GM18511 (cell line): ENCODE results near the gene NTMT1.
A peak's percentile ranks its signal among the peaks of the same experiment; 100 is the strongest.
"Not testable (repeated sequence)": the region's sequence is repeated elsewhere in the genome, so short reads cannot be mapped to it uniquely, and the experiment has no call there.

Source experiments
- ATAC-seq: cut with Tn5 transposase; IDR thresholded peaks from one replicate; pipeline ENCODE4 v1.9.1; 2021; ENCODE audit warnings: mild to moderate bottlenecking, moderate library complexity; ENCODE audit not compliant: unreplicated experiment

NTMT1 gene

DNA sequence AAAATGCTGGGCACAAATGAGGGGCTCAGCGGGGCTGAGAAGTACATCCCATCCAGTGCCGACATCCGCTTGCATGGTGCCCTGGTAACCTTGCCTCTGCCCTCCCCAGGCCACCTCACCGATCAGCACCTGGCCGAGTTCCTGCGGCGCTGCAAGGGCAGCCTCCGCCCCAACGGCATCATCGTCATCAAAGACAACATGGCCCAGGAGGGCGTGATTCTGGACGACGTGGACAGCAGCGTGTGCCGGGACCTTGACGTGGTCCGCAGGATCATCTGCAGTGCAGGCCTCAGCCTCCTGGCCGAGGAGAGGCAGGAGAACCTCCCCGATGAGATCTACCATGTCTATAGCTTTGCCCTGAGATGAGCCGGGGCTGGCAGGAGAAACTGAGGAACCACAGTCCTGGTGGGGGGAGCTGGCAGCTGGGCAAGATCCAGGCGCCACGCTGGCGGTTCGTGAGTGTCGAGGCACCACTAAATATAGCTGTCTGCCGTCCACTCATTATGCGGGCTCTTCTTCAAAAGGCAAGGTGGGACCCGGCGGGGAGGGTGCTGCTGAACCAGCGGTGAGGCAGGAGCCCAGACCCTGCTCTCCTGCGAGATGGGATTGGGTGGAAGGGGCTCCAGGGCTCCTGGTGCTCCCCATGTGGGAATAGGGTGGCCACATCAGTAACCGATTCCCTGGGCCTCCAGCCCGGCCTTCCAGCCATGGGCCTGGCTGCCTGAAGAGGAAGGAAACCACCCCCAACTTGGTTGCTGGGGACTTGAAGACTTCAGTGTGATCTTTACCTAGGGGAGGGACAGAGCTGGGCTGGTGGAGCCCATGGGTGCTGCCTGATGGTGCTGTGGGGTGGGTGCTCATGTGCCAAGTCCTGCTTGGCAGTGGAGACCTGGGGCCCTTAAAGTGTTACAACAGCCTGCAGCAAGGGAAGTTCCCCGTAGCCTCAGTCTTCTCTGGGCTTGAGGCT, 9.4 kb downstream of the NTMT1 start:
- no peak for ATAC-seq

DNA sequence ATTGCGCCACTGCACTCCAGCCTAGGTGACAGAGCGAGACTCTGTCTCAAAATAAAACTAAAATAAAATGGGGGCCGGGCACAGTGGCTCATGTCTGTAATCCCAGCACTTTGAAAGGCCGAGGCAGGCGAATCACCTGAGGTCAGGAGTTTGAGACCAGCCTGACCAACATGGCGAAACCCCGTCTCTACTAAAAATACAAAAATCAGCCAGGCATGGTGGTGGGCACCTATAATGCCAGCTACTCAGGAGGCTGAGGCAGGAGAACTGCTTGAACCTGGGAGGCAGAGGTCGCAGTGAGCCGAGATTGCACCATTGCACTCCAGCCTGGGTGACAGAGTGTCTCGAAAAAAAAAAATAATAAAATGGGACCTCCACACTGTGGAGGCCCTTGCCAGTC, 10.4 kb downstream of the NTMT1 start:
- ATAC-seq, result not testable (repeated sequence)

DNA sequence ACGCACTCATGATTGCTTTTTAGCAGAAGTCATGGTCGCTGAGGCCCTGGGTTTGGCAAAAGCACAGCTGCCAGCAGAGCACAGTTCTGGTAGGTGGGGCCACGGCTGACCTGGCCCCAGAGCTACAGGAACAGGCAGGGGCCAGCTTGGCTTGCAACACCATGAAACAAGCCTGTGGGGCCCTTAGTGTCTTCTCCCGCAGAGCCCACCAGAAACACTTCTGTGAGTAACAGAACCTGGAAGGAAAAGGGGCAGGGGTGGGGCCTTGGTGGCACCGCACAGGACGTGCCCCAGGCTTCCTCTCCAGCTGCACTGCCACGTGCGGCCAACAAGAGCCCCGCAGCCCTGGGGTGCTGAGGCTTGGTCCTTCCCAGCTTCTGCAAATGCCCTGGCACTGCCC, 11.1 kb downstream of the NTMT1 start:
- no peak for ATAC-seq

DNA sequence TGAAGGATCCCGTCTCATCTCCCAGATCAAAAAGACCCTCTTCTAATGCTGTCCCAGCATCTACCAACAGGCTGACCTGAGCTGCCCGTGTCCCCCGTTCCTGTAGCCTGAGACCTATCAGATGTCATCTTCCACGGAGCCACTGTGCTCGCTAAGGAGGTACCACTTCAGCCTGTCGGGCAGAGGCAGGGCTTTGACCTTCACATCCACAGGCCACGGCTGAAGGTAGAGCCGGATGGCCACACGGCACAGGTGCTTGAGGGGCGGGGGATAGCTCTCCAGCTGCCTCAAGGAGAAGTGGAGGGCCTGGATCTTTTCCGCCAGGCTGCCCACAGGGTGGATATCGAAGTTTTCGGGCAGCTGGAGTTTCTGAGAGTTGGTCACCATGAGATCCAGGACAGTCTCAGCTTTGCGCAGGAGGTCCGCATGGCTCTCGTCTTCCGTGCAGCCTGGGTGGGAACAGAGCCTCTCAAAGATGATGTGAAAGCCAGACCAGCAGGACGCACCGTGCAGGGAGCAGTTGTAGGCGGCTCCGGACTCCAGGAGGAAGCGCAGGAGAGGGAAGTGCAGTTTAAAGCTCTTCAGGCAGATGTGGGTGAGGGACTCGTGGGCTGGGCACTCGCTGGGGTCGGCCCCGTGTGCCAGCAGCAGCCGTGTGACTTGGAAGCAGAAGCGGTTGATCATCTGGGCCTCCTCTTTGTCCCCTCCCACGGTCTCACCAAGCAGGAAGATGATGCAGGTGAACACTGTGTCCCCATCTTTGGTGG, 11.9 kb downstream of the NTMT1 start:
- no peak for ATAC-seq

DNA sequence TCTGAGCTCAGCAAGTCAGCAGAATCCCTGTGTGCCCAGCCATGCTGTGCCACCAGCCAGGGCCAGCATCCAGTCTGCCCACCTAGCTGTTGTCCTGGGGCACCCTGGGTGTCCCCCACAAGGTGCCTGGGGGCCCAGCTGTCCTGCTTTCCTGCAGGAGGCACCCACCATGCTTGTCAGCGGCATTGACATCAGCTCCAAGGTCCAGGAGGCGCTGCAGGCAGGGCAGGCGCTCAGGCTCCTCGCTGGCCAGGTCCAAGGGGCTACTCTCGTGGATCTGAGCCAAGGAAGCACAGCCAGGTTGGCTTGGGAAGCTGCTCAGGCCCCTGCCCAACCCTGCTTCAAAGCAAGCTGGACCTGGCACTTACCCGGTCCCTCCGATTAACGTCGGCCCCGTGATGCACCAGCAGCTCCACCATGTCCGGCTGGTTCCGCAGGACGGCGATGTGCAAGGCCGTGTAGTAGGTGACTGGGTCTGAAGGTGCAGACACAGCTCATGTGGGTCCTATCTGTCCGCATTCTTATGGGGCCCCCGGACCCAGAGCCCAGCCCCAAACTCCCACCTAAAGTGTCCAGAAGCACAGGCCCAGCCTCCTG, 13.2 kb downstream of the NTMT1 start:
- ATAC-seq, result no peak

DNA sequence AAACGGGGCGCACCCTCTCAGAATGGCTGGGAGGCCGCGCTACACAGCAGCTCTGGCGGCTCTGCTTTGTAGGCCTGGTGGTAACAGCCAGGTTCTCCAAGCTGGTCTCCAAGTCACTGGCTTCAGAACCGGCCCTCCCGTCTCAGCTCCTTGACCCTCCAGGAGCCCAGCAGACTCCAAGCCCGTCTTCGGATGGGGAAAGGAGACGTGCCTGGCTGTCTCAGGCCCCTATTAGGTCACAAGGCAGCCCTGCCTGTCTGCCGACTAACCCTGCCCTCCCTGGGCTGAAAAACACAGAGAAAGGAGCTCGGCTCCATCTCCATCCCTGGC, 13.8 kb downstream of the NTMT1 start:
- no peak for ATAC-seq

DNA sequence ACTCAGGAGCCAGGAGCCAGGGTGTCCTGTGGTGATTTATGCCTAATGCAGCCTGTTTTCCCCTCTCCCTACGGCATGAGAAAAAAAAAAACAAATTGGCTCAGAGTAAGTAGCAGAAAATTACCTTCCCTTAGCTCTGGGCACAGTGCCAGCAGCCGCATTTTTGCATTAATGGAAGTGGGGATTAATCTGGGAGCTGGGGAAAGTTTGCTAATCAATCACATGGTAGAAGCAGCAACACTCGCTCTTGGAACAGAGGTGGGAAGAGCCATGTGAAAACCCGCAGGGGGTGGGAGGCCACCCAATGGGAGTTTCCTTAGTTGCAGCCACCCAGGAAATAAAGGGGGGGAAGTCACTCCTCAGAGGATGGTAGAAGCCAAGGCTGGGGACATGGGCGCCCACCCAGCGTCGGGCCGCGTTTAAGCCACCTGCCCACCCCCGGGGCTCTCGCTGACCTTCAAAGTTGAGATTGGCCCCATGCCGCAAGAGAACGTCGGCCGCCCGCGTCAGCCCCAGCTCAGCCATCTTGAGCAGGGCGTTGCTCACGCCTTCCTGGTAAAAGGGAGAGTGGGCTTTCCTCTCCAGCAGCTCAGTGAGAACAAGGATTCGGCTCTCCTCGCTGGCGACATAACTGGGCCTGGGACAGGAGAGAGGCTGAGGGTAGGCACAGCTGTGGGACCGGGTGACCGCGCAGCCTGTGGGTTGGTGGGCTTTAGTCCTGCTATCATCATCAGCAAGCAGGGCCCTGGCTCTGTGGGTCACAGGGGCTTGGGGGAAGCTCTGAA, 14.3 kb downstream of the NTMT1 start:
- no peak for ATAC-seq

DNA sequence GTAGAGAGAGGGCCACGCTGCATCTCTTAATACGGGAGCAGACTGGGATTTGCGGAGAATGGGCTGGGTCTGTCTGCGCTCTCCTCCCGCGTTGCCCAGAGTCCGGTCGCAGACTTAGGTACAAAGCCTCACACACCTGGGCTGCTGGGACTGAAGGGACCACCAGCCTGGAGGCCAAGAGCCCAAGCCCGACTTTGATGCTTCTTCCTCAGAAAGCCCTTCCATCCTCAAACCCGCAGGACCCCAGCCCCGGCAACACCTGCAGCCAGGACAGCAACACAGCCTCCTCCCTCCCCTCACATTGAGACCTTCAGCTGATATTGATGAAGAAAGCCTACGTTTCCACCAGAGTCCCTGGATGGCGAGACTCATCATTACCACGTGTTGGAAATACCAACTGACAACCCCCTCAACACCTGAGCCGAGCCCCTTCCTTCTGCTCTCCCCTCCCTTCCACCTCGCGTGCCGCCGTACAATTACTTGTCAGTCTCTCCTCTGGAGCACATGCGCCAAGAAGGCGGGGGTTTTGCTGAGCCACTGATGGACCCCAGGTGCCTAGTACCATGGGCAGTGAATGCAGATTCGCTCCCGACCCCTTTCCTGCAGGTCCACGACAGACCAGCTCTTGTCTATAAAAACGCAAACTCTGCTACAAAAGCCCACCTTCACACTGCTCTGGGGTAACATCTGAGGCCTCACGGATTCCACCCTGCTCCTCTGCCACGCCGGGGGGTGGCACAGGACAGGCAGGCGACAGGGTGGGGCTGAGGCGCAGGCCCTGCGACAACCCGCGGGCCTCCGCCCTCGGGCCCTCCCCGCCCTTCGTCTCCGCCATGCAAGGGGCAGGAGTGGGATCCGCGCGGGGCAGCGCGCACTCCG, 15.1 kb downstream of the NTMT1 start:
- ATAC-seq, result no peak

DNA sequence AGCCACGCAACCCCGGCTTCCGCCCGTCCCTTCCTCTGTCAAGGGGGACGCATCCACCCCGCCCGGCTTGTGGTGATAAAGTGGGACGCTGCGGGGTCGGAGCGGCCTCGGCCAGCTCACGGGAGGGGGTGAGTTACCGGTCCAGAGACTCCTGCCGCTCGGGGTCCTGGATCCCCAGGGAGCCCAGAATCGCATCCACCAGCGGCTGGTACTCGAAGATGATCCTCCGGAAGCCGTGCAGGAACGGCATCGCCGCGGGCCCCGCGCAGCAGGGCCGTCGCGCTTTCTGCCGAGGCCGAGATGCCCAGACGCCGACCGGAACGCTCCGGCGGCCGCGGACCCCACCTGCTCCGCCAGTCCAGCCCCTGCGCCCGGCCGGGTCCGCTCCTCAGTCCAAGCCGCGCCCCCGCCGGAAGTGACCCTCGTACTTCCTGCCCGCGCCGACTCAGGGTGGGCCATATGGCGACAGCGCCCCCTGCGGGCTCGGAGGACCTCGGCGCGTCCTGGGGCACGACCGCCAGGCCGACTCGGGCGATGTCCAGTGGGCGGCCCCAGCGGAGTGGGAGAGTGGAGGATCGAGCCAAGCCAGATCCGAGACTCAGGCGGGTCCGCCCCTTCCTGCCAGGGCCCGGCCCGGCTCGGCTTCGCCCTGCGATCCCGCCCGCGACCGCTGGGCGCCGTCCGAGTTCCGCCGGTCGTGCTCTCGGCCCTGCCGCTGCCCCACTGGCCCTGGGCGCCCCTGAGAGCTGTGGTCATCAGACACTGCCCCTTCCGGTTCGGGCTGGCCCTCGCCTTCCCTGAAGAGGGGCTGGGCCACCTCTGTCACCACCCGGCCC, 16.0 kb downstream of the NTMT1 start, which contains the start of gene ASB6:
TSS of gene ASB6 (minus strand) at position 402 of the 836 bp plus-strand sequence. CDS start at position 250, 152 bp downstream.
- ATAC-seq, result peak; percentile 91

DNA sequence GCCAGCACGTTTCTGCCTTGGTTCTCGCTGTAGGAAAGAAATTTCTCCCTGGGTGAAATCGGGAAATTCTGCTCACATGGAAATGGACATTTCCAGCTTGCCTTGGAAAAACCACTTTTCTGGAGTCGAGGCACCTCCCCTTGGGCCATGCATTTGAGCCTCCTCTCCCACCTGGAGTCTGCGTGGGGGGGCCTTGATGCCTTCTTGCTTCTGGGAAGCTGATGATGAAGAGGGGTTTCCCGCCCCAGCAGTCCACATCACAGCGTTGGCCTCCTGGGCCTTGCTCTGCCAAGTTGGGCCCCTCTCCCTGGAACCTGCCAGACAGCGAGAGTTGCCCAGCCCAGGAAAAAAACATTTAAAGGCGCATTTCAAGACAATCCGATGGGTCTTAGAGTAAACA, 17.7 kb downstream of the NTMT1 start:
- ATAC-seq, result no peak

DNA sequence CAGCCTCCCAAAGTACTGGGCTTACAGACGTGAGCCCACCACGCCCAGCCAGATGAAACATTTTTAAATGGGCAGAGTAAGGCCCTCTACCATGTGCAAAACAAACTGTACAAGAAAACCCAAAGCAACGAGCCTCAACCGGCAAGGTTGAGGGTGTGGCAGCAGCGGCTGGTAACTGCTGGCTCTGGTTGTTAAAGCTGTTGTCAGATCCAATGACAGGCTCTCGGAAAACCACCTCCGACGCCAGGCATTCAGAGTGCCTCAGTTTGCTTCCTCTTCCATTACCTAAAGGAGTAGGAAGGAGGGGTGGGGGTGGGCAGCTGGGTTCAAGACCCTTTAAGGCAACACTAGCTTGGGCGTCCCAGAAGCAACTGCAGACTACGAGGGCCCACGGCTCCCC, 18.4 kb downstream of the NTMT1 start:
- ATAC-seq, result no peak

DNA sequence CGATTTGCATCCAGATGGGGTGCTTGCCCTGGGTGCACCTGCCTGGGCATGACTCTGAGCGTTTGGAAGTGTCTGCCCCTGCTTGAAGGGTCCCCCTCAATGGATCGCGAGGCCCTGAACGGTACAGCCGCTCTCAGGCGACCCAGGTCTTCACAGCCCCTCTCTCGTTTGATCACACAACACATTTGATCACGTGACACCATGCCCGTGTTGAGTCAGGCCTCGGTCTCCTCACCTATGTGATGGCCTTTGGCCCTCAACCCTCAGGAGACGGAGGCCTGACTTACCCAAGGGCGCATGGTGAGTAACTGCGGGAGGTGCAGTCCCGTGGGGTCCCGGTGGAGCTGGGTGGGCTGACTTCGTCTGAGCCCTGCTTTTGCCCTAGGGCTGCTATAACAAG, 18.9 kb downstream of the NTMT1 start:
- no peak for ATAC-seq

DNA sequence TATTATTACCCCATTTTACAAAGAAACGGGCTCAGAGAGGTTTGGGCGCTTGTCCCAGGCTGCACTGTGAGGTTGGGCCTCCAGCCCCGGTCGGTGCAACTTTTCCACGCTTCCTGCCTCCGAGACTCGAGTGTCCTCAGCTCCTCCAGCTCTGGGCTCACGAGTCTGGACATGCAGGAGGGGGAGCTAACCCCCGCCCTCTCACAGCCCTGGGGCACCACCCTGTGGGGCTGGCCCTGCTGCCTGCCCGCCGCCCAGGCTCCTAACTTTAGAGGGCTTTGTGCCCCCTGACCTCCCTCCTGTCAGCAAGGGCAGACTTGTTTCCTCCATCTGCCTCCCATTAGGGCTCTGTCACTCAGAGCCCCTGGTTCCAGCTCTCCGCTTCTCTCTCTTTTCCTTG, 20.3 kb downstream of the NTMT1 start:
- no peak for ATAC-seq

DNA sequence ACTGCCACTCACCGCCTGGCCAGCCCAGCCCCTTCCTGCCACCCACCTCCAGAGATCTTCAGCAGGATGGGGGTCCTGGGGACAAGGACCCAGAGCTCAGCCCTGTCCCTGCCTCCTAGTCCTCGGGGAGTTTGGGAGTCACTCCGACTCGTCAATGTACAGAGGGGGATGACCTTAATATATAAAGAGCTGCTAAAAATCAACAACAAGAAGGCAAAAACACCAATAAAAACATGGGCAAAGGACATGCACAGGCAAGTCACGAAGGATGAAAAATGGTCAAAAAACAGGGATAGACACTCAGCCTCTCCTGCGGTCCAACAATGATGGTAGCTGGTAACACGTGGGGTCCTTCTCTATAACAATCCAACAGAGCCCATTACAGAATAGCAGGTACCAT, 20.7 kb downstream of the NTMT1 start:
- ATAC-seq, result no peak

DNA sequence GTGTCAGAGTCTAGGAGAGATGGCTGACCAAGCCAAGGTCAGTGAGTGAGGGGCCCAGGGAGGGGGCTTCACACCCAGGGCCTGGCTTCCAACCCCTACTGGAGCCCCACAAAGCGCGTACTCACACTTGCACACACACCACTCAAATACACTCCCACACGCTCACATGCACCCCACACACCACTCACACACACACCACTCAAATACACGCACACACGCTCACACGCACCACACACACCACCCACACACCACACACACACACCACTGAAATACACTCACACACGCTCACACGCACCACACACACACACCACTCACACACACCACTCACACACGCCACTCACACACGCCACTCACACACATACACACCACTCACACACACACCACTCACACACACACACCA, 21.7 kb downstream of the NTMT1 start:
- no peak for ATAC-seq

DNA sequence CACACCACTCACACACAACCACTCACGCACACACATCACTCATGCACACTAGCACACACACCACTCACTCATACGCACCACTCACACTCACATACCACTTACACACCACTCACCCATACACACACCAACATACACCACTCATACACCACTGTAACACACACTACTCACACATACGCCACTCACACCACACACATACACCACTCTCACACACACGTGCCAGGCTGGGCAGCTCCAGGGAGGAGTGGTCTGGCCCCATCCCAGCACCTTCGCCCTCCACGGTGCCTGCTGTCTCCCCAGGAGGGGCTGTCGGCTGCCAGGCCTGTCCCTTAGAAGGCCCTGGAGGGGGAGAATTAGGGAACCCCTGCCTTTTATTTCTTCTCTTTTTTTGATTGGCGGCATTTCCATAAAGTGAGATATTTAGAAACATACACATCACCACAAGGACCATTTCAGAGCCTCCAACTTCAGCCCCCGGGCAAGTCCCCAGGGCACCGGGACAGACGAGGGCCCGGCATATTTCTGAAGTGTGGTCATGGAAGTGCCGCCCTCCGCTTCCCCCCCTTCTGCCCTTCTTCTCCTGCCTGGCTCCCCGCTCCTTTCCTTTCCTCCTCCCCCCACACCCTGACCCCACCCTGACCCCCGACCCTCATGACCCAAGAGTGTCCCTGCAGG, 22.3 kb downstream of the NTMT1 start:
- ATAC-seq, result no peak

DNA sequence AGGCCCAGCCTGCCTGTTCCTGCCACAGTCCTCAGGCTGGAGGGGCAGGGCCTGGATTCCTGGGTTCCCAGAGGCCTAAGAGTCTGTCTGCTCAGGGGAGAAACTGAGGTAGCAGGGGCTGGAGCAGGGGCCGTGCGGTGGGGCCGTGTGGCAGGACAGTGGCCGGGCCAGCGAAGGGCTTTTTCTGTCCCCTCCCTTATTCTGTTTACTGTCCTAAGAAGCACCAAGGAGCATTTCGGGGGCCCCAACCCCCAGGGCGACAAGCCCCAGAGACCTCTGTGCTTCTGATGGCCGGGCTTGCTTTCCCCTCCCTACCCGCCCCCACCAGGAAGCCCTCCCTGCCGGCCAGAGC, 22.8 kb downstream of the NTMT1 start:
- ATAC-seq, result no peak
